CD1c-positive myeloid dendritic cell (primary cell): Measurements from ENCODE around the gene BAIAP2L2.
"Not testable (repeated sequence)": the region's sequence is repeated elsewhere in the genome, so short reads cannot be mapped to it uniquely, and the experiment has no call there.

Source experiments
- DNase-seq: peaks from one replicate; pipeline ENCODE4 v3.0.0-alpha.2; 2016; ENCODE audit errors: extremely low spot score

Gene BAIAP2L2

DNA sequence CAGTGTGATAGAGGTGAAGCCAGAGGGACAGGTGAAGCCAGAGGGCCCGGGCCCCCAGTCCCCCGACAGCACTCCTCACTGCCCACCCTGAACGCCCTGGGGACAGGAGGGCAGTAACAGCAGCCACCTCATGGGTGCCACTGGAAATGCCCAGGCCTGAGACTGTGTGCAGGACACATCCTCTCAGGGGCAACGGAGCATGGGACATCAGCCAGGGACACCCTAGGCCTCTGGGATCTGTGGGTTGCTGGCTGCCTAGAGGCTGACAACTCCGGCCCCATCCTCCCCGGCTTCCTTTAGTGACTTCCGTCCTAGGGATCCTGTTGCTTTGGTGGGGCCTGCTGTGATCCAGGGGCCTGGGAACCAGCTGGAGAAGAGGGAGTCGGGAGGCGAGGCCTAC is 17.4 kb upstream of the BAIAP2L2 start:
- no peak for DNase-seq

DNA sequence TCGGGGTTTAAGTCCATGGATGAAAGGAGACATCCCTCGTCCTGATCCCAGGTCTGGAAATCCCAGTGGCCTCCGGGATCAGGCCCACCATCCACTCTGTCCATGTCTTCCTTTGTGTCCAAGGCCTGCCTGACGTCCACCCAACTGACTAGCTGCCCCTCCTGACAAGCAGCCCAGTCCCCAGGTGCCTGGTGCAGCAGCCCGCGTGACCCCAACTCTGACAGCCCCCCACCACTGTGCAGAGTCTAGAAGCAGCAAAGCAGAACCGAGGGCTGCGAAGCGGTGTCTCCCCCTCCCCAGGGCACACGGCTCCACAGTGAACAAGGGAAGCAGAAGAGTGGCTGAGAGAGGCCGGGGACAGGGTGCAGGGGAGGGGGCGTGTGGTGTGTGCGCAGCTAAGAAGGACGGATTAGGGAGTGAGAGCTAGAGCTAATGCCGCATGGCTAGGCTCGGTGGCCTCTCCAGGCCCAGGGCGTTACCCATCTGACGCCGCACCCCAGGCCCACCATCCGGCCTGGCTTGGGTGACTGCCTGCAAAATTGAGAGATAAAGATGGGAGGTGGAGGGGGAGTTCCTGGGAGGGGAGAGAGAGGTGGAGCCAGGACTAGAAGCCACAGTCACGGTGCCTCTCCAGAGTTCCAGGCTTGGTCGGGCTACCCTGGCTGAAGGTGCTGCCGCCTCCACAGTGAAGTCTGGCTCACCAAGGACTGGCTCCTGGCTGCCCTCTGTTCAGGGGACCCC is 16.6 kb upstream of the BAIAP2L2 start:
- no peak for DNase-seq

DNA sequence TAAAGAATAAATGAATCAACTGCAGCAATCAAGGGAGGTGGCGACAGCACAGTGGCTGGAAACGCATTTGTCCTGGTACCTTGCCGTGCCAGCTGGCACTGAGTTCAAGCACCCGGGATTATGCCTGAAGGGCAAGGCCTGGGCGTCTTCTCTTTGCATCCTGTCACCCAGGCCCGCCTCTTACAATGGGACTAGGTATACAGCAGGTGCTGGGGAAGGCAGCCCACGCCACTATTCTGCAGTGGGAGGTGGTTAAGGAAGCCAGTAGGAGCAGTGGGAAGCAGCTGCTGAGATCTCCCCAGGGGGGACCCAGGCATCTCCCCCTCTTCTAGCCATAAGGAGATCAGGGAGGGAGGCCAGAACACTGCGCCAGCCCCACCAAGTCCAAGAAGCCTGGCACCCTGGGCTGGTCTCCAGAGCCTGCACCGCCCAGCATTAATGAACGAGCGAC is 15.3 kb upstream of the BAIAP2L2 start:
- no peak for DNase-seq

DNA sequence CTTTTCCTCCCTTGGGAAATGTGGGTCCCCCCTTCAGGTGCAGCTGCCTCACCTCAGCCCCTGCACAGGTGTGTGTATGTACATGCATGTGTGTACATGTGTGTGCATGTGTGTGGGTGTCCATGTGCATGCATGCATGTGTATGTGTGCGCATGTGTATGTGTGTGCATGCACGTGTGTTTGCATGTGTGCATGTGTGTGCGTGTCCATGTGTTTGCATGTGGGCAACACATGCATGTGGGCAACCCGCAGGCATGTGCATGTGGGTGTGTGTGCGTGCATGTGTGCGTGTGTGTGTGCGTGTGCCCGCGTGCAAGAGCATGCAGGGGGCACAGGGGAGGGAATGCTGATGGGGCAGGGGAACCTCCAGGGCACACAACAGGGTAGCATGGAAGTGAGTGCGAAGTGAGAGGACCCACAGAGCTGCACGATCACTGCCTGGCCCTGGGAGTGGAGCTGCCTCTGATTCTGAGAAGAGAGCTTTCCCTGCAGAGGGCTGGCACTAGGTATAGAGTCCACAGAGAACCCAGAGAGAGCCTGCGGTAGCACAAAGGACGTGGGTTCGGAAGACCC is 14.6 kb upstream of the BAIAP2L2 start:
- DNase-seq, result no peak

DNA sequence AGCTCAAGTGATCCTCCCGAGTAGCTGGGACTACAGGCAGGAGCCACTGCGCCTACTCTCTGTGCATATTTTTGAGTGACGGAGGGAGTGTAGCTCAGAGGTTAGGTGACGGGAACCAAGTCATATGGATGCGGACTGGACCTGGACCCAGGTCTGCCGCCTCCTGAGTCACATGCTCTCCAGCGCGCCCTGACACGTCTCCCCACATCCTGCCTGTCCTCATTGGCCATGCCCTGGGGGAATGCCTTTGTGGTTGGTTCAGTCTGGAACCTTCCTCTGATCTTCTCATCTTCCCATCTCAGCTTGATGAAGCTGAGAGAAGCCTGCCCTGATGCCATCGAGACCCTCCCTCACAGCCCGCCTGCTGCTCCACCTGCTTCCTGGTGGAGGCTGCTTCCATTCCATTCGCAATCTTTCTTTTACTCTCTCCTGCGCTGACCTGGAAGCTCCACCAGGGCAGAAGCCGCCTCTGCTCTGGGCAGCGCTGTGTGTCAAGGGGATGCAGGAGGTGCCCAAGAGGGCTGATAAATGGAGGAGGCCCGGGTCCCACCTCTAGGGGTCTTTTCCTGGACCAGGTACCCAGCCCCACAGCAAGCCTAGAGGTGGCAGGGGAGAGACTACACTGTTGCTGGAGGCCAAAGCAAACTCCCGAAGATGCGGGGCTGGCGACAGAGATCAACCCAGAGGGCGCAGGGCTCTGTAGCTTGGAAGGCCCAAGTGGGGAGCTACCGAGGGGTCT is 13.9 kb upstream of the BAIAP2L2 start:
- no peak for DNase-seq

DNA sequence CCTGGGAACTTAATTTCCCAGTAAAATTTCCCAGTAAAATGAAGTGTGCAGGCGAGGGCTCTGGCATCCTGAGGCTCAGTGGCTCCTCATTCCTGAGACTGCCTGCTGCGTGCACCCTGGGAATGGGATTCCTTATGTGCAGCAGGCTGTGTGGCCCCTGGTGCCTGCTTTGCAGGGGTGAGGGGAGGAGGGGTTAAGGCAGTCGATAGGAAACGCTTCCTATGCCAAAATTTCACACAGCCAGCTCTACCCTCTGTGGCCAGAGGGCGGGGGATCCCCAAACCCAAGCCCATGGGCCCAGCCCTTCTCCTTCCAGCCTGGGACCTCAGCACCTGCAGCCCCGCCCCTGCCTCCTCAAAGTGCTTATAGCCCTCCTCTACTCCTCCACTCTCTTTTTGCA is 12.1 kb upstream of the BAIAP2L2 start:
- no peak for DNase-seq

DNA sequence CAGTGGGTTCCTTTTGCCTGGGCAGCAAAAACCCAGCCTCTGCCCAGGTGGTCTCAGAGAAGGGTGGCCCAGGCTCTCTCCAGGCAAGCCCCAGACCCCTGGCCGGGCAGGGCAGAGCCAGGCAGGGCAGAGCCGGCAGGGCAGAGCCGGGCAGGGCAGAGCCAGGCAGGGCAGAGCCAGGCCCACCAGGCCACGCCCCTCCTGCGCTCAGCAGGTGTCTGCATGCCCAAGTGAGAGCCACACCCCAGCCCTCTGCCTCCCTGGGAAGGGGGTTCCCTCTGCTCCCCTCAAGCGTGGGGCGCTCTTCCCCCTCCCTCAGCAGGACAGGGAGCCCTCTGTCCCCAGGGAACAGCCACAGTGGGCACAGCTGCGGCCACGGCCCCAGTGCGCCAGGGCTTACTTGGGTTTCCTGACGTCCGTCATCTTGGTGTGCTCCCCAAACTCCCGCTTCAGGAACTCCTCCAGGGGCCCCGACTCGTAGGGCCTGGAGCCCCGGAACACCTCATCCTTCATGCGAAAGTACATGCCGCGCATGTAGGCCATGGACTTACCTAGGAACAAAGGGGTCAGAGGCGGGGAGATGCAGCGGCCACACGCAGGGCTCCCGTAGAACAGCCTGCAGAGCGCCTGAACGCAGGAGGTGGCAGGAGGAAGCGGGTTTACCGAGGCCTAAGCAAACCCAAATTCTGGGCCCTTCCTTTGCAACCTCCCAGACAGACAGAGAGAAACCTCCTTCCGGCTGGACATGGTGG is 10.1 kb upstream of the BAIAP2L2 start:
- no peak for DNase-seq

DNA sequence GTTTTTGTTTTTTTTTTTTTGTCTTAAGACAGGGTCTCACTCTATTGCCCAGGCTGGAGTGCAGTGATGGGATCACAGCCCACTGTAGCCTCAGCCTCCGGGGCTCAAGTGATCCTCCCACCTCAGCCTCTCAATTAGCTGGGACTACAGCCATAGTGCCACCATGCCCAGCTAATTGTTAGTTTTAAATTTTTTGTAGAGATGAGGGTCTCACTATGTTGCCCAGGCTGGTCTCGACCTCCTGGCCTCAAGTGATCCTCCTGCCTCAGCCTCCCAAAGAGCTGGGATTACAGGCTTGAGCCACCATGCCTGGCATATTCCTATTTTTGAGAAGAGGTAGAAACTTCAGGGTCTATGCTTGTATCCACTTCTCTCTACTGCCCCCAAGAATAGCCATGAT is 8.3 kb upstream of the BAIAP2L2 start:
- DNase-seq, result not testable (repeated sequence)

DNA sequence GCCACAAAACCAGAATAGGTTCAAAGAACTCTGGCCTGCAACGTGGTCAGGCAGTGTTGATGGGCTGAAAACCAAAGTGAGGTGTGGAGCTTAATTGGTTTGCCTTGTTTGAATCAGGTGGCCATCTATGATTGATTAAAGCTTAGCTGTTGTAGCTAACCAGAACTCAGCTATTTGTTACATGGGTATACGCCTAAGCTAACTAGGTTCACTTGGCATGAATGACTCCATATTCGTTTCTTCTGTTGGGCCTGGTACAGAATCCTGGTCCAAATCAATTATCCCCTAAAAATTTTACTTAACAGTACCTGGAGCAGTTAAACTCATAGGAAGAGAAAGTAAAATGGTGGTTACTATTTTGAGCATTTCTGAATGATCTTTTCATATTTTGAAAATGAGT is 7.7 kb upstream of the BAIAP2L2 start:
- no peak for DNase-seq

DNA sequence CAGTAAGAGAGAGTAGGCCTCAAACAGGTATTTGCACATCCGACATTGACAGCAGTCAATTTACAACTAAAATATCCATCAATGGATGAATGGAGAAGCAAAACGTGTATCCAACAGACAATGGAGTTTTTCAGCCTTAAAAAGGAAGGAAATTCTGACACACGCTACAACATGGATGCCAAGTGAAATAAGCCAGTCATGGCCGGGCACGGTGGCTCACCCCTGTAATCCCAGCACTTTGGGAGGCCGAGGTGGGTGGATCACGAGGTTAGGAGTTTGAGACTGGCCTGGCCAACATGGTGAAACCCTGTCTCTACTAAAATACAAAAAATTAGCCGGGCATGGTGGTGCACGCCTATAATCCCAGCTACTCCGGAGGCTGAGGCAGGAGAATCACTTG is 7.1 kb upstream of the BAIAP2L2 start:
- not testable (repeated sequence) for DNase-seq

DNA sequence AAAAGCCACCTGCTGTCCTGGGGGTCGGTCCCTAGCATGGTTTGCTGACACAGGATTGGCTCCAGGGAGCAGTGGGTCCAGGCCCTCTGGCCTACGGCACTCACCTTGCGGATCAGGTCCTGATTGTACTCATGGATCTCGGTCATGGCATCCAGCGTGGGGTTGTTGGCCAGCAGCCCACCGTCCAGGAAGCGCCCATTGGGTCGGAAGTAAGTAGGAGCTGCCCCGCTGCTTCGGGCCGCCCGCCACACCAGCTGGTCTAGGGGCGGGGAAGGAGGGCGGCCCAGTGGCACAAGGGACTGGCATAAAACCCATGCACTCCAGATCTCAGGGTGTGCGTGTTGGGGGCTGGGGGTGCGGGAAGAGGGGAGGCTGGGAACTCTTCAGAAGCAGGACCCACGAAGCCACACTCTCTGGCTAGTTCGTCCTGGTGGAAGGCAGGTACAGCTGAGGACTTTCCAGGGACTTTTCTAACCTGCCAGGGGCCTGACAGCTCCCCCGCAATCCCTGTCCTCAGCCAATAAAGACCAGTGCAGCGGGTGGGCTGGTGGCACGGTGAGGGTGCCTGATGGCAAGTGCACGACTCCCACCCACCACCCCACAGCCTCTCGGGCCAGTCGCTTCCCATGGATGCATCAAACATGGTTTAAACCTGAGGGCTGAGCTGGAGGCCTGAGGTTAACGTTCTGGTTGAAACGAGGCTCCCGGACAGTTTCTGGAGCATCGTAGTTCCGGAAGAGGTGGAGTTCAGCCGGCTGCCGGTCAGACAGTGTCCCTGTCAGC is 5.1 kb upstream of the BAIAP2L2 start:
- DNase-seq, result no peak

DNA sequence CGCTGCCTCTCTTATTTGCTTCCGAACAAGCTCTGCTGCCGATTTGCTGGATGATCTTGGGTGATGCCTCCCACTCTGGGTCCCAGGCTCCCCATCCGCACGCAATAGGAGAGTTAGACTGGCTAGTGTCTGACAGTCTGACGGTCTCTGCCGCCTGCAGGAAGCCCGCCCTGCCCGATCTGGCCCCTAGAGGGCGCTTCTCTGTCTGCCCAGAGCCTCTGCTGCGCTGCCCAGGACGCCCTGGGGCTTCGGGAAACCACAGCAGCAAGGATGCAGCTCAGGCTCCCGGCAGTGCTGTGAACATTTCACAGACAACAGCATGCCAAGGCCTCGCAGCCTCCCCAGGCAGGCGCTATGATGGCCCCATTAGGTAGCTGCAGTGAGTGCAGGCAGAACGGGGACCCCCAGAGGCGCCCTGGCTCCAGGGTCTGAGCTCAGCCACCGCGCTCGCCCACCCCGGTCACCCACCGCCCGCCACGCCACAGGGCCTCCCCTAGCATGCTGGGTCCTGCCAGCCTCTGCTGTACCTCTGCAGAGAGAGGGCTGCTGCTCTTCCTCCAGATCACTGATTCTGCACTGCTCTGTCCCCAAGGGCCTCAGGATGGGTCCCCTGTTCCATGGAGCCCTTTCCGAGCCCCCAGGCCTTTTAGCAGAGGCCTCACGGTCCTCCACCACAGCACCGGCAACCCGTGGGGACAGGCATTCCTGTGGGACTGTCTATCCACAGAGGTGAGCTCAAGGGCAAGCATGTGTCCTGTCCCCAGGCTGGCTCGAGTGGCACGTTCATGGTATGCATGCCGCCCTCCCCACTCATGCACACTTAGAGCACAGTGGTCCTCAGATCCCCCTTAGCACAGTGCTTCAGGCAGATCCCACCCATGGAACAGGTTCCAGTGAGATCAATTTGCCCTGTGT is 4.3 kb upstream of the BAIAP2L2 start:
- peak; percentile 87 for DNase-seq

DNA sequence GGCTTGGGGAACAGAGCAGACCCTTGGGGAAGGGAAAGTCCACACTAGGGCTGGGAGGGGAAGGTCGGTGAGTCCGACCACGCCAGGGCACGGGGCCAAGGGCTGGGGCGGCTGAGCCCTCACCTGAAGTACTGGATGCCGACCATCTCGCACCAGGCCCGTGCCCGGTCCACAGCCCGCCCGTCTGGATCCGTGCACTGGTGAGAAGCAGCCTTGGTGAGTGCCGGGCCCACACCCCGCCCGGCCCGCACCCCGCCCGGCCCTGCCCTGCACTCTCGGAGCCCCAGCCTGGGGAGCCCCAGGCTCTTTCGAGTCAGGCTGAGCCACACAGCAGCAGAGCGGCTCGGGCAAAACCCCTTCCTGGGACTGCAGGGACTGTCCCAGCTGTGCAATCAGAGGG is 1.9 kb upstream of the BAIAP2L2 start:
- no peak for DNase-seq

DNA sequence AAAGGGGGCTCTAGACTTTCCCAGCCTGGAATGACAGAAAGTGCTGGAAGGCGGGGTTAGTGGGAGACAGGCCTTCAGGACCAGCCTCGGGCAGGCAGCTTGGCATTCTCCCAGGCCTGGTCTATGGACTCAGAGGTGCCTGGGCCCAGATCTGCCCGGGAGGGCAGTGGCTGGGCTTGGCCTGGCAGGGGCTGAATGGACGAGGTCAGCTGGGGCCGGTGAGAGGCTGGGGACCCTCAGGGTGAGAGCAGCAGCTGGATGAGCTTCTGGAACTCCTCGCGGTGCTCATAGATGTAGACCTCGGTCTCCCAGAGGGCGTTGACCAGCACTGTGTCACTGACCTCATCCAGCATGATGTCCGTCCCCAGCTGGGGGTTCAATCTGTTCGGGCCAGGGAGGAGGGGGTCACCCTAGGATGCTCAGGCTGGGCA is 1.5 kb upstream of the BAIAP2L2 start:
- DNase-seq, result no peak

DNA sequence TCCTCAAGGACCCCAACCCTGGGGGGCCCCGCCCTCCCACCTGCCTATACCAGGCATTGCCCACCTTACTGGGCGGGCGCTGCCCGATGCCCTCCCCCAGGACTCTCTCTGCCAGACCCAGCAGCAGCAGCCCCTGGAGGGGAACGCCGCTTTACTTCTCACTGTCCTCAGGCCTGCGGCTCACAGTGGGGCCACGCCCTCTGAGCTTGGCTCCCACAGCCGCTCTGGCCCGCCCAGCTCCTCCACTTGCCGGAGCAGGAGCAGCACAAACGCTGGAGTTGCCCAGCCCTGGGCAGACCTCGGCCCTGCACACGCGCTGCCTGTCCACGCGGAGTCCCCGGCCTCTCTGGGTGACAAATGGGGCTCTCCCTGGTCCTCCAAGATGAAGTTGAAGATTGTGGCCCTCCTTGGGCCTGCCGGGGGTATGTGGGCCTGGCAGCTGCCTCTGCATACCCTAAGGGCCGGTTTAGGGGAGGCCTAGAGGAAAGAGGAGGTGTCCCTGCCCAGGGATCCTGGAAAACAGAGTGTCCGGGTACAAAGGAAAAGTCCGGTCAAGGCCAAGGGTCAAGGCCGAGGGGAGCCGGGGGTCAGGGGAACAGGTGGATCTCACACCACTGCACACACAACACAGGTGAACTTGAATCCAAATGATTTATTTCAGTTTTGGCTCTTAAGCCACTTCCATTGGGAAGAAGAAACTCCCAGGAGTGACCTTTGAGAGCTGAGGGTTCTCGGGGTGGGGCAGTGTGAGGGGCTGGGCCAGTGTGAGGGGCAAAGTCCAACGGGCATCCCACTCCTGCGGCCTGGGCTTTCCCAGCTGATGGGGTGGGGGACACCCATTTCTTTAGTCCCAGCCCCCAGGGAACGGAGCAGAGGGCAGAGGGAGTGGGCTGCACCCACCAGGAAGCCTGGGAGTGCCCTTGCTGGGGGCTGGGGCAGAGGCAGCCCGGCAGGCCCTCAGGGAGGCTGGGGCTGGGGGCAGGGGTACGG is 674 bp upstream of the BAIAP2L2 start:
- DNase-seq, result no peak

DNA sequence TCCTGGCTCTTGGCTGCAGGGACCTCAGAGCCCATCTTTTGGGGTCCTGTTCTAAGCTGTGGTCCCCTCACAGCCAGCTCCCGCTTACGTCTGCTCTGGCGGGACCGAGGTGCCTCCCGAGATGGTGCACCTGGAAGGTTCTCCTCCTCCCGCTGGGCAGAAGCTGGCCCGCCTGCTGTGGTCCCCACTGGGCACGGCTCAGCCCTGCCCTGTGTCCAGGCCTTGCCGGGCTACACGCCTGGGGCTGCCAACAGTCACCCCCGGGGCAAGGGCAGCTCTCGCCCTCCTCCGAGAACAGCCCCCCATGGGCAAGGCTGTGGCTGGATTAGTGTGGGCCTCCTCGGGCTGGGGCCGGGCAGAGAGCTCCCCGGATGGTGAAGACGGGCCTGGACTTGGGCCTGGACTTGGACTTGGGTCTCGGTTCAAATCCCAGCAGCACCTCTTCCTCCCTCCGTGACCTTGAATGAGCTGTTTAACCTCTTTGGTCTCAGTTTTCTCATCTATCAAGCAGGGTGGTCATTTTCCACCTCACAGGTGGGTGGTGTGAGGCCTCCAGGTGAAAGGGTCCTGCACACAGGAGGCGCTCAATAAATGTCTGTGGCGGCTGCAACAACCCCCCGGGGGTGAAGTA is 998 bp downstream of the BAIAP2L2 start:
- DNase-seq, result no peak

DNA sequence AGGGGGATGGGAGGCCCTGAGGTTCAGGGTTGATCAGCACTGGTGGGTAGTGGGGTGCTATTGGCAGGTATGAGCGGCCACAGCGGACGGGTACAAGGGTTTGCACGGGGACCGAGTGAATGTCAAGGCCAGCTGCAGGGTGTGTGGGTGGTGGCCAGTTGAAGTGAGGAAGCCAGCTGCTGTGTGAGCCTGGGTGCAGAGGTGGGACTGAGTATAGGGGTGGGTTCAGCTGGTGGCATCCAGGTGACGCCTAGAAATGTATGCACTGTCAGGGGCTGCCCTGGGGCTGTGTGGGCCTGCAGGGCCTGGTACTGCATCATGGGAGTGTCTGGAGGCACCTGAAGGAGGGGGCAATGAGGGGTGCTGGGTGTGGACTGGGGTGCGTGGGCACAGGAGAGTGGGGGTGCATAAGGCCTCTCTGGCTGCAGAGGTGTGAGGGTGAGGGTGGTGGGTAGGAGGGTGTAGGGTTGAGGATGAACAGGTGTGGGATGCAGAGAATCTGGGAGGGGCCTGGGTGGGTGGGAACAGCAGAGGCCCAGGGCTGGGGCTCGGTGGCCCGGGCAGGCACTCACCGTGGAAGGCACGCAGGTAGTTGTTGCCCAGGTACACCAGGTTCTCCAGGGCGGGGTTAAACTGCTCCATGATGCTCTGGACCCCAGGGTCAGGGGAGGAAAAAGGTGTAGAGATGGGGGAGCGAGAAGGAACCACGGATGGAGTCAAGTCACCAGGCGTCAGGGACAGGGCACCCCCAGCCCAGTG is 1.7 kb downstream of the BAIAP2L2 start:
- DNase-seq, result no peak
